Choroid plexus epithelial cell (primary cell): ENCODE results near the gene CTAG2.
"Not testable (repeated sequence)": the region's sequence is repeated elsewhere in the genome, so short reads cannot be mapped to it uniquely, and the experiment has no call there.

Experiments
- DNase-seq: peaks from one replicate; pipeline ENCODE4 v3.0.0-alpha.2; 2010; ENCODE audit warnings: low read depth
- H3K4me3 ChIP-seq: 2 replicates; pipeline ENCODE4 v1.5.1; 2011; ENCODE audit warnings: low read depth, mild to moderate bottlenecking, control low read depth, low read length, moderate library complexity
- TF ChIP-seq, protein P1 (sequence below): conservative IDR thresholded peaks from 2 replicates; pipeline ENCODE4 v1.5.1; 2011; ENCODE audit warnings: low read depth, mild to moderate bottlenecking, control low read depth, inconsistent platforms, low read length, moderate library complexity

CTAG2 gene

DNA sequence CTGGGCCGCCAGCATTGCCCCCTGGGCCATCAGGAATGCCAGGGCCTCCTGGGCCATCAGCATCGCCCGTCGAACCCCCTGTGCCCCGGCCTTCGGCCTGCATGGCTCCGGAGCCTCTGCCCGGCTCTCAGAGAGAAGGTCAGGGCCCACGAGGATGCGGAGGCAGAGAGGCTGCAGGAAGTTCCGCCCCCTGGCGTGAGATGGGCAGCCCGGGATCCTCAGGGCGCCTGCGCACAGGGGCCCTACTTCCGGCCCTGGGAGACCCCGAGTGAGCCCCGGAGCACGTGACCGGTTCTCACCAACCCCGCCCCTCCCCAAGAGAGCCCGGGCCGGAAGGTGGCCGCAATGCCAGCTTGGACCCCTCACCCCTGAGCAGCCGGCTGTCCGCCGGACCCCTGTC lies at the start of gene CTAG2:
TSS of gene CTAG2 (minus strand) at position 167 of the 400 bp plus-strand sequence. CDS start at position 103, 64 bp downstream.
- not testable (repeated sequence) for DNase-seq, H3K4me3 ChIP-seq

DNA sequence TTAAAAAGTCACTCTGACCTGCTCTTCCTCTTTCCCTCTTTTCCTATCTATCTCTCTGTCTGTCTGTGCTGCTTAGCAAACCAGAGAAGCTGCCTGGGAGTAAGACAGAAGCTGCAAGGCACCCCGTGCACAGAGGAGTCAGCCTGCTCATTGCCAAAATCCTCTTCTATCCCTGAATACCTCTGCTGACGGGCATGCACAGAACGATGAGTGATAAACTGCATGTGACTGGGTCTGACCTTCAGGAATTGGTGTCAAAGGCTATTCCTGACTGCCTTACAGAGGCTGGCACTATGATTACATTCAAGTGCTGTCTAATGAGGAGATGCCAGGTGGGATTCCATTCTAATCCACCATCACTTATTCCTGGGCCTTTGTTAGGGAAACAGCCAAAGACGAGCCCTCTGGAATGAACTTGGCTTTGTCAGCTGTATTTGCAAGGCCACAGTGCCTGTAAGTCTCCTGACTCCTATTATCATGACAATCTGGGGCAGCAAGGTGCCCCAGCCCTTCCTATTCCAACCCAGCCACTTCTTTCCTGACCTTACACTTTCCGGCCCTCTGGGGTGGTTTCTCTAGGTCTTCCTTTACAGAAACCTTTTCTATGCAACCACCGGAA lies 45.4 kb upstream of the CTAG2 start:
- TF ChIP-seq, protein P1, sequence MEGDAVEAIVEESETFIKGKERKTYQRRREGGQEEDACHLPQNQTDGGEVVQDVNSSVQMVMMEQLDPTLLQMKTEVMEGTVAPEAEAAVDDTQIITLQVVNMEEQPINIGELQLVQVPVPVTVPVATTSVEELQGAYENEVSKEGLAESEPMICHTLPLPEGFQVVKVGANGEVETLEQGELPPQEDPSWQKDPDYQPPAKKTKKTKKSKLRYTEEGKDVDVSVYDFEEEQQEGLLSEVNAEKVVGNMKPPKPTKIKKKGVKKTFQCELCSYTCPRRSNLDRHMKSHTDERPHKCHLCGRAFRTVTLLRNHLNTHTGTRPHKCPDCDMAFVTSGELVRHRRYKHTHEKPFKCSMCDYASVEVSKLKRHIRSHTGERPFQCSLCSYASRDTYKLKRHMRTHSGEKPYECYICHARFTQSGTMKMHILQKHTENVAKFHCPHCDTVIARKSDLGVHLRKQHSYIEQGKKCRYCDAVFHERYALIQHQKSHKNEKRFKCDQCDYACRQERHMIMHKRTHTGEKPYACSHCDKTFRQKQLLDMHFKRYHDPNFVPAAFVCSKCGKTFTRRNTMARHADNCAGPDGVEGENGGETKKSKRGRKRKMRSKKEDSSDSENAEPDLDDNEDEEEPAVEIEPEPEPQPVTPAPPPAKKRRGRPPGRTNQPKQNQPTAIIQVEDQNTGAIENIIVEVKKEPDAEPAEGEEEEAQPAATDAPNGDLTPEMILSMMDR, result no peak
- no peak overlapping the region for H3K4me3 ChIP-seq

DNA sequence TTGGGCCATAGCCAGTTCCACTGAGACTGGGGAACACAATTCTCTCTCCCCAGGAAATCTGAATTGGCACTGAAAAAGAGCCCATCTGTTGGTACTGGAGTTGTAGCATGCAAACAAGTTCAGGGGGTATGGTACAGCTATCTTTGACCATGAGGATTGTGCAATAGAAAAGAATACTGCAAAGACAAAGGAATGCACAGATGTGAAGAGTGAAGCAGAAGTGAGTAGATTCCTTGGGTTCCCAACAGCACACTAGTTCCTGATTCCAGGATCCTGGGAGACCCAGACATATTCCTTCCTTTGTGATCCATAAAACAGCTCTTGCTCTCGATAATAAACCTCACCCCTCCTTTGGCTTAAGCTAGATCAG lies 43.3 kb upstream of the CTAG2 start:
- DNase-seq, result peak; percentile 53
- TF ChIP-seq, protein P1, result no peak
- H3K4me3 ChIP-seq, result no peak overlapping the region

More for the DNA sequence above, 45.4 kb upstream of the CTAG2 start:
- no peak for DNase-seq

DNA sequence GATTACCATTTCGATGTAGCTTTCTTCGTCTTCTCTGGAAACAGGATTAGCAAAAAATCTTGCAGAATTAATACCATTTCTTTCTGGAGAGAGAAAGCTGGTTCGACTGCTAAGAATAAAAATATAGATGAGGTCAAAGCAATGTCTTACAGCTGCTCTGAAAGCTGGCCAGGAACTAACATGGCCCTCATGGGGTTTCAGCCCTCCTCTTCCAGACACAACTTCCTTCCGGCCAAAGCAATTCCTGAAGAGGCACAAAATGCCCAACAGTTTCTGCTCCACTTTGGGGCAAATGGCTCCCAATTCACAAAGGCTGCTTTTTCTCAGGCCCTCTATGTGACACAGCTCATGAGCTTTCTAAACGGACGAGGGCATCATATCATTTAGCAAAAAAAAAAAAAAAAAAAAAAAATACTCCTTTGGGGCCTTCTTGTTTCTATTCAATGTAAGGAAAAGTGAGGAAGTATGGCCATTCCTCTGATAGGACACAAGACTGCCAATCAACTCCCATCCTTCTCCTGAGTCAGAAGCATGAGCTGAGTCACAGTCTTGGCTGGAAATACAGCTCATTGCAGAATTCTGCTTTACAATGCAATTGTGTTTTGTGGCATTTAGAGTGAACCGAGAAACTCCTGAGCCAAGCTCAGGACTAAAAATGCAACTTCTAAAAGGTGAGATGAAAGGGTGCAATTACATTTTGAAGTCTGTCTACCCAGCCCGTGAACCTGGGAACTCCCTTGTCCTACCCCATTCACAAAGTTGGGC lies 42.7 kb upstream of the CTAG2 start:
- TF ChIP-seq, protein P1, result no peak
- H3K4me3 ChIP-seq, result no peak overlapping the region
- DNase-seq, result peak; percentile 80

DNA sequence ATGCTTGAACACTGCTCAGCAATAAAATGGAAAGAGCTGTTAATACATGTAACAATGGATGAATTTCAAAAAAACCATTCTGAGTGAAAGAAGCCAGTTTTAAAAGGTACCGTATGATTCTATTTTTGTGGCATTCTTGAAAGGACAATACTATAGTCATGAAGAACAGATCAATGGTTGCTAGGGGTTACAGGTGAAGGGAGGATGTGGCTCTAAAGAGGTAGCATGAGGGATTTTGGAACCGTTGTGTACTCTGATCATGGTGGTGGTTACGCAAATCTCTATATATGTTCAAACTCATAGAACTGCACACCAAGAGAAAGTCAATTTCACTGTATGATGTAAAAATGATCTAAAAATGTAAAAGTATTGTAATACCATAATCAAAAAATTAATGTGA lies 40.0 kb upstream of the CTAG2 start:
- DNase-seq, result no peak
- H3K4me3 ChIP-seq, result no peak overlapping the region
- TF ChIP-seq, protein P1, result no peak

DNA sequence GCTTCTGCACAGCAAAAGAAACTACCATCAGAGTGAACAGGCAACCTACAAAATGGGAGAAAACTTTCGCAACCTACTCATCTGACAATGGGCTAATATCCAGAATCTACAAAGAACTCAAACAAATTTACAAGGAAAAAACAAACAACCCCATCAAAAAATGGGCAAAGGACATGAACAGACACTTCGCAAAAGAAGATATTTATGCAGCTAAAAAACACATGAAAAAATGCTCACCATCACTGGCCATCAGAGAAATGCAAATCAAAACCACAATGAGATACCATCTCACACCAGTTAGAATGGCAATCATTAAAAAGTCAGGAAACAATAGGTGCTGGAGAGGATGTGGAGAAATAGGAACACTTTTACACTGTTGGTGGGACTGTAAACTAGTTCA lies 37.1 kb upstream of the CTAG2 start:
- DNase-seq, H3K4me3 ChIP-seq: not testable (repeated sequence)

DNA sequence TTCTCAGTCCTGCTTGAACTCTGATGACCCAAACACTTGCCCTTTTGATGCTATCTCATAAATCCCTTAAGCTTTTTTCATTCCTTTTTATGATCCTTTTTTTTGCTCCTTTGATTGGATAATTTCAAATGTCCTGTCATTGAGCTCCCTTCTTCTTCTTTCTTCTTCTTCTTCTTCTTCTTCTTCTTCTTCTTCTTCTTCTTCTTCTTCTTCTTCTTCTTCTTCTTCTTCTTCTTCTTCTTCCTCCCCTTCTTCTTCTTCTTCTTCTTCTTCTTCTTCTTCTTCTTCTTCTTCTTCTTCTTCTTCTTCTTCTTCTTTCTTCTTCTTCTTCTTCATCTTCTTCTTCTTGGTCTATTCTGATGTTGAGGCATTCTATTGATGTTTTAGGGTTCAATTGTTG lies 18.7 kb upstream of the CTAG2 start:
- not testable (repeated sequence) for DNase-seq, H3K4me3 ChIP-seq

DNA sequence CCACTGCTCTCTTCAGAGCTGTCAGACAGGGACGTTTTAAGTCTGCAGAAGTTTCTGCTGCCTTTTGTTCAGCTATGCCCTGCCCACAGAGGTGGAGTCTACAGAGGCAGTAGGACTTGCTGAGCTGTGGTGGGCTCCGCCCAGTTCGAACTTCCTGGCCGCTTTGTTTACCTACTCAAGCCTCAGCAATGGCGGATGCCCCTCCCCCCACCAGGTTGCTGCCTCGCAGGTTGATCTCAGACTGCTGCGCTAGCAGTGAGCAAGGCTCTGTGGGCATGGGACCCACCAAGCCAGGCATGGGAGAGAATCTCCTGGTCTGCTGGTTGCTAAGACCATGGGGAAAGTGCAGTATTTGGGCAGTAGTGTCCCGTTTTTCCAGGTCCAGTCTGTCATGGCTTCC lies 17.5 kb upstream of the CTAG2 start:
- not testable (repeated sequence) for DNase-seq, H3K4me3 ChIP-seq

DNA sequence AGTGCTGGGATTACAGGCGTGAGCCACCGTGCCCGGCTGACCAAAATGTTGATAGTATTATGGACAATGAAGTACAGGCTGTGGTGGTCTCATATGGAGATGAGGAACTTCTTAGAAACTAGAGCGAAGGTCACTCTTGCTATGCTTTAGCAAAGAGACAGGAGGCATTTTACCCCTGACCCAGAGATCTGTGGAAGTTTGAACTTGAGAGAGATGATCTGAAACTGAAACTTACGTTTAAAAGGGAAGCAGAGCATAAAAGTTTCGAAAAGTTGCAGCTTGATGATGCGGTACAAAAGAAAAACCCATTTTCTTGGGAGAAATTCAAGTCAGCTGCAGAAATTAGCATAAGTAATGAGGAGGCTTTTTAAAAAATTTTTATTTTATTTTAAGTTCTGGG lies 8.5 kb upstream of the CTAG2 start:
- TF ChIP-seq, protein P1, result no peak
- H3K4me3 ChIP-seq, result no peak overlapping the region
- DNase-seq, result no peak
